Vagina (tissue), 2 donors: ENCODE results near the gene RPL27A. TPM values are rescaled to one million over a fixed set of nuclear protein-coding genes. Genes with fewer than 3 reads are reported as not detected.
A peak's percentile ranks its signal among the peaks of the same experiment; 100 is the strongest.

Experiments
- DNase-seq, 2 donors: peaks; one replicate each; pipeline ENCODE4 v3.0.0-alpha.2; 2017; ENCODE audit errors: extremely low spot score in 2 of 2
- H3K27ac ChIP-seq: fragments of 200-600 bp; sonication (generic); one replicate; pipeline ENCODE4 v1.5.1; 2019
- H3K27me3 ChIP-seq: fragments of 200-600 bp; sonication (generic); one replicate; pipeline ENCODE4 v1.5.1; 2019
- H3K36me3 ChIP-seq, 2 donors: fragments of 200-600 bp; sonication (generic); one replicate each; pipeline ENCODE4 v1.5.1; 2017 to 2019
- H3K4me1 ChIP-seq: fragments of 200-600 bp; sonication (generic); one replicate; pipeline ENCODE4 v1.5.1; 2019
- H3K4me3 ChIP-seq, 2 donors: fragments of 200-600 bp; sonication (generic); 1 replicate in 1 of 2; 2 replicates in 1 of 2; pipeline ENCODE4 v1.5.1; 2016 to 2019
- H3K9me3 ChIP-seq: fragments of 200-600 bp; sonication (generic); one replicate; pipeline ENCODE4 v1.5.1; 2019
- POLR2A ChIP-seq, 2 donors: fragments of 450-650 bp; IDR thresholded peaks; one replicate each; pipeline ENCODE4 v1.6.1; 2017; ENCODE audit warnings: antibody characterized with exemption in 2 of 2, mild to moderate bottlenecking in 2 of 2, moderate library complexity in 2 of 2
- POLR2AphosphoS5 ChIP-seq, 2 donors: sonication (generic); formaldehyde crosslinking; IDR thresholded peaks; one replicate each; pipeline ENCODE4 v1.9.0; 2017; ENCODE audit warnings: antibody characterized with exemption in 2 of 2, mild to moderate bottlenecking in 2 of 2, low read depth in 1 of 2; ENCODE audit not compliant: insufficient read depth in 1 of 2
- intact Hi-C: fragments of 100-400 bp; cut with DNase I; formaldehyde crosslinking; loops from one replicate; pipeline ENCODE4 v1.15.1; 2023
- total RNA-seq: library from RNA; depleted of rRNA; stranded (reverse); fragments of >200 nt; gene quantifications from one replicate; pipeline ENCODE4 v1.2.3, GENCODE V29; 2016
- TF ChIP-seq, protein P1 (sequence below), 3 experiments: fragments of 450-650 bp in 2 of 3; fragments of 200-600 bp in 1 of 3; sonication (generic) in 1 of 3; IDR thresholded peaks; one replicate each; pipeline ENCODE4 v1.5.1; 2017 to 2019; ENCODE audit warnings: antibody characterized with exemption in 3 of 3, mild to moderate bottlenecking in 2 of 3, moderate library complexity in 2 of 3

The RPL27A gene
- total RNA-seq, 1 donor from 2014 or later, result 1,279 TPM

DNA sequence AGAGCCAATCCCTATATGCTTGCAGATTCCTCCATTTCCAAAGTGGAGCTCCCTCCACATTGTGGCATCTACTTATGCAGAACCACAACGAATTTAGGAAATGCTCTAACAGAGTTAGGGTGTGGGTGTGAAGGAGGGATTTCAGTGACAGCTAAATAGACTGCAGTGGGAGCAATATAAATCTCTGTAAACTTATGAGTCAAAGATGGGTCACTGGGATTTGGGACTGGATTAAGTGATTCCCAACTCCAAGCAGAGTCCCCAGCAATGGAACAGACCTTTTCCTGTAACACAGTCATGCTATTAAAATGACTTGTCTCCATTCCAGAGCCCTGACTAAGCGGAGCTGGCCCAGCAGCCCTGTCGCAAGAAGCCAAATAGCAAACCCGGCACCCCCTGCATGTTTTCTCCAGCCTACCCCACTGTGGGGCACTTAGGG is 36.6 kb downstream of the RPL27A start:
- DNase-seq, result peak in 1 of 2 donors; percentile 95
- Histone ChIP-seq H3K27ac (peak overlapping the region; percentile 91), H3K36me3 (no peaks in the 10 kb centered on the region), H3K27me3 (no peaks in the 10 kb centered on the region), H3K4me3 (no peak overlapping the region), H3K9me3 (no peaks in the 10 kb centered on the region), H3K4me1 (peaks cover 88% of the 10 kb centered on the region)
- peak; percentile 51 to 77 for TF ChIP-seq POLR2AphosphoS5 (IDR thresholded peaks at IDR 0.05; ENCODE audit: insufficient read depth in 1 of 2, low read depth in 1 of 2)
- TF ChIP-seq, protein P1, sequence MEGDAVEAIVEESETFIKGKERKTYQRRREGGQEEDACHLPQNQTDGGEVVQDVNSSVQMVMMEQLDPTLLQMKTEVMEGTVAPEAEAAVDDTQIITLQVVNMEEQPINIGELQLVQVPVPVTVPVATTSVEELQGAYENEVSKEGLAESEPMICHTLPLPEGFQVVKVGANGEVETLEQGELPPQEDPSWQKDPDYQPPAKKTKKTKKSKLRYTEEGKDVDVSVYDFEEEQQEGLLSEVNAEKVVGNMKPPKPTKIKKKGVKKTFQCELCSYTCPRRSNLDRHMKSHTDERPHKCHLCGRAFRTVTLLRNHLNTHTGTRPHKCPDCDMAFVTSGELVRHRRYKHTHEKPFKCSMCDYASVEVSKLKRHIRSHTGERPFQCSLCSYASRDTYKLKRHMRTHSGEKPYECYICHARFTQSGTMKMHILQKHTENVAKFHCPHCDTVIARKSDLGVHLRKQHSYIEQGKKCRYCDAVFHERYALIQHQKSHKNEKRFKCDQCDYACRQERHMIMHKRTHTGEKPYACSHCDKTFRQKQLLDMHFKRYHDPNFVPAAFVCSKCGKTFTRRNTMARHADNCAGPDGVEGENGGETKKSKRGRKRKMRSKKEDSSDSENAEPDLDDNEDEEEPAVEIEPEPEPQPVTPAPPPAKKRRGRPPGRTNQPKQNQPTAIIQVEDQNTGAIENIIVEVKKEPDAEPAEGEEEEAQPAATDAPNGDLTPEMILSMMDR (IDR thresholded peaks at IDR 0.05), result no peak
- intact Hi-C loops, result loop anchor here (5.0 kb wide), 1 partner anchor 43 kb away; no protein-coding TSS in a partner anchor

DNA sequence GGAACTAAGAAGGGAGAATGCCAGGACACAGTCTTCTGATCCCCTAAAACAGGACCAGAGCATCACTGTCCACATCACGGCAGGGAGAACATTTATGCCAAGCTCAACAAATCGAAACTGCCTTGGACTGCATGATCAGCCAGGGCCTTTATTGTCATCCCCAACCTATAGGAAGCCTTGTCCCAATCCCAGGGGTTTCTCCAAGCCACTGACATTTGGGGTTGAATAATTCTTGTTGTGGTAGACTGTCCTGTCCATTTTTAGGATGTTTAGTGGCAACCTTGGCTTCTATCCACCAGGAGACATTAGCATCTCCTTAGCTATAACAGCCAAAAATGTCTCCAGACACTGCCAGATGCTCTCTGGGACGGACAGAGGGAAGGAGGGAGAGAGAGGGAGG is 37.1 kb downstream of the RPL27A start:
- Histone ChIP-seq H3K4me3 (no peak overlapping the region), H3K9me3 (no peaks in the 10 kb centered on the region), H3K4me1 (peaks cover 84% of the 10 kb centered on the region), H3K27me3 (no peaks in the 10 kb centered on the region), H3K36me3 (no peaks in the 10 kb centered on the region), H3K27ac (peak overlapping the region; percentile 91)
- intact Hi-C loops, result loop anchor here (5.0 kb wide), 1 partner anchor 43 kb away; no protein-coding TSS in a partner anchor
- TF ChIP-seq POLR2AphosphoS5 (IDR thresholded peaks at IDR 0.05; ENCODE audit: insufficient read depth in 1 of 2, low read depth in 1 of 2), result peak in 1 of 2 donors; percentile 8
- TF ChIP-seq, protein P1 (IDR thresholded peaks at IDR 0.05), result no peak
- no peak for TF ChIP-seq POLR2A (IDR thresholded peaks at IDR 0.05)
- no peak for DNase-seq

DNA sequence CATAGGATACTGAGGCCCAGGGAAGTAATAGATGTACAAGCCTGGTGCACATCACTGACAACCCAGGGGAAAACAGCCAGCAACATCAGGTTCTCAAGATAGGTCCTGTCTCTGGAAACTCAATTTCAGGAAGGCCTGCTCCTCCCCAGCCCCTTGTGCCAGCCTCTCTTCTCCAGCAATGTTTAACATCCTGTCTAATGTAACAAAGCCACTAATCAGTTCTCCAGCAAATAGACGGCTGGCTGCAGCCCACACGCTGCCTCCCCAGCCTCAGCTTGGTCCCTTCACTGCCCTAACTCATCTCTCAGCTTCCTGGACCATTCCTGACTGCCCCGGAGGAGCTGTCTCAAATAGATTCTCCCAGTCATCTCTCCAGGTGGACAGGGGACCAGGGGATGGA is 37.8 kb downstream of the RPL27A start:
- no peaks in the 10 kb centered on the region for H3K27me3 ChIP-seq
- intact Hi-C loops, result no loop called here
- no peak overlapping the region for H3K4me3 ChIP-seq
- peak overlapping the region; percentile 91 for H3K27ac ChIP-seq
- no peak for TF ChIP-seq POLR2AphosphoS5 (IDR thresholded peaks at IDR 0.05; ENCODE audit: insufficient read depth in 1 of 2, low read depth in 1 of 2)
- no peak for TF ChIP-seq POLR2A (IDR thresholded peaks at IDR 0.05)
- TF ChIP-seq, protein P1 (IDR thresholded peaks at IDR 0.05), result no peak
- H3K9me3 ChIP-seq, result no peaks in the 10 kb centered on the region
- H3K36me3 ChIP-seq, result no peaks in the 10 kb centered on the region
- no peak for DNase-seq
- H3K4me1 ChIP-seq, result peaks cover 77% of the 10 kb centered on the region

DNA sequence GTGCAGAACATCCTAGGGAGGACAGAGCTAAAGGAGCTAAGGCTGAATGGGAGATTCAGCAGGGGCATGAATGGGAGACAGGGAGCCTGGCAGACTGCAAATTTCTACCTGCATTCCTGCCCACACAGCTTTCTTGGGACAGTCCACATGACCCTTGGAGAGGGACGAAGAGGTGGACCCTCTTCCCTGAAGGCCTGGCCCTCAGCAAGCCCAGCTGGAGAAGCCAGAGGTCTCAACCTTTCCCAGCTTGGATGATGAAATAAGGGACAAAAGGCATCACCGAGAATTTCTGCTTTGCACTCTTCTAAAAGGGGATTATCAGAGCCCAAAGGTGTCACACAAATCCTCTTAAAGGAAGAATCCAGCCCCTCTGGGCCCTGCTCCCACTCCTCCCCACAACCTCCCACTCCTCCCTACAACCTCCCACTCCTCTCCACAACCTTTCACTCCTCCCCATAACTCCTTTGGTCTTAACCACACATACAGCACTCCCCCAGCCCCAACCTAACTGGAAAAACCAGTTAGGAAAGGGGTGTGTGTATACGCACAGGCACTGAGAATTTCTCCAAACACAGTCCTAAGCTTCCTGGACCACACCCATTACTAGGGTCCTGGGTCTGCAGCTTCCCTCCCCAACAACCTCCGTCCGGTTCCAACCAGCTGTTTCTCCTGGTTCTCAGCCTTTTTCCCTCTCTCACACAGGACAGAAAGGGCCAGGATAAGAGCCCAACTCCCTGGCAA is 38.4 kb downstream of the RPL27A start:
- Histone ChIP-seq H3K27ac (peak overlapping the region; percentile 91), H3K9me3 (no peaks in the 10 kb centered on the region), H3K27me3 (no peaks in the 10 kb centered on the region), H3K4me3 (no peak overlapping the region), H3K36me3 (no peaks in the 10 kb centered on the region), H3K4me1 (peaks cover 70% of the 10 kb centered on the region)
- intact Hi-C loops, result no loop called here
- no peak for DNase-seq
- TF ChIP-seq POLR2AphosphoS5 (IDR thresholded peaks at IDR 0.05; ENCODE audit: insufficient read depth in 1 of 2, low read depth in 1 of 2), result peak in 1 of 2 donors; percentile 9
- TF ChIP-seq, protein P1 (IDR thresholded peaks at IDR 0.05), result no peak
